ENCODE results near the gene ZNF646.

DNA sequence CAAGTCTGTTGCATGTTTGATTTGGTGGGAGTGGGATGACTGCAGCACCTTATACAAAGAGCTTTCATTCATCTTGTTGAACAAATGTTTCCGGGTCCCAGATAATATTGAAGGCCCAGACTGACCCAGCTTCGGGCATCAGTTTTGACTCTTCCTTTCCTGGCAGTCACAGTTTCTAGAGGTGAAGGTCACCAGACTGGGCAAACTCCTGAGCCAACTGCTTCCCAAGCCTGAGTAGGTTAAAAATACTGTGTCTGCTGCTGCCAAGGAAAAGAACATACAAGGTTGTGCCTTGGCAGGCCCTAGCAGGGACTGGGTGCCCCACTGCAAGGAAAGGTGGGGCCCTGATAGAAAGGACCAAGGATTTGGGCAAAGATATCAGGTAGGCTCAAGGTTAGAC is 38.5 kb downstream of the ZNF646 start:
- TF ChIP-seq, protein P1, sequence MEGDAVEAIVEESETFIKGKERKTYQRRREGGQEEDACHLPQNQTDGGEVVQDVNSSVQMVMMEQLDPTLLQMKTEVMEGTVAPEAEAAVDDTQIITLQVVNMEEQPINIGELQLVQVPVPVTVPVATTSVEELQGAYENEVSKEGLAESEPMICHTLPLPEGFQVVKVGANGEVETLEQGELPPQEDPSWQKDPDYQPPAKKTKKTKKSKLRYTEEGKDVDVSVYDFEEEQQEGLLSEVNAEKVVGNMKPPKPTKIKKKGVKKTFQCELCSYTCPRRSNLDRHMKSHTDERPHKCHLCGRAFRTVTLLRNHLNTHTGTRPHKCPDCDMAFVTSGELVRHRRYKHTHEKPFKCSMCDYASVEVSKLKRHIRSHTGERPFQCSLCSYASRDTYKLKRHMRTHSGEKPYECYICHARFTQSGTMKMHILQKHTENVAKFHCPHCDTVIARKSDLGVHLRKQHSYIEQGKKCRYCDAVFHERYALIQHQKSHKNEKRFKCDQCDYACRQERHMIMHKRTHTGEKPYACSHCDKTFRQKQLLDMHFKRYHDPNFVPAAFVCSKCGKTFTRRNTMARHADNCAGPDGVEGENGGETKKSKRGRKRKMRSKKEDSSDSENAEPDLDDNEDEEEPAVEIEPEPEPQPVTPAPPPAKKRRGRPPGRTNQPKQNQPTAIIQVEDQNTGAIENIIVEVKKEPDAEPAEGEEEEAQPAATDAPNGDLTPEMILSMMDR (IDR thresholded peaks at IDR 0.05; ENCODE audit: low read depth, low read length) = no peak
- no peak for TF ChIP-seq POLR2A (IDR thresholded peaks at IDR 0.05; ENCODE audit: extremely low read depth, insufficient read length)
- TF ChIP-seq, protein P2, sequence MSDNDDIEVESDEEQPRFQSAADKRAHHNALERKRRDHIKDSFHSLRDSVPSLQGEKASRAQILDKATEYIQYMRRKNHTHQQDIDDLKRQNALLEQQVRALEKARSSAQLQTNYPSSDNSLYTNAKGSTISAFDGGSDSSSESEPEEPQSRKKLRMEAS (IDR thresholded peaks at IDR 0.05; ENCODE audit: low read depth, low read length) = no peak
- no peak for TF ChIP-seq MYC (IDR thresholded peaks at IDR 0.05; ENCODE audit: low read depth, low read length)
